GOT3 (cell line): ENCODE results near the gene UBE2J1.

Source experiments
- DNase-seq: peaks from one replicate; lab custom pipeline; 2025; ENCODE audit warnings: mixed read lengths; lab: John Stamatoyannopoulos, UW

Gene UBE2J1

GRCh38 chr6:89364586-89364985 is 12.1 kb upstream of the UBE2J1 start:
- DNase-seq = no peak

DNA sequence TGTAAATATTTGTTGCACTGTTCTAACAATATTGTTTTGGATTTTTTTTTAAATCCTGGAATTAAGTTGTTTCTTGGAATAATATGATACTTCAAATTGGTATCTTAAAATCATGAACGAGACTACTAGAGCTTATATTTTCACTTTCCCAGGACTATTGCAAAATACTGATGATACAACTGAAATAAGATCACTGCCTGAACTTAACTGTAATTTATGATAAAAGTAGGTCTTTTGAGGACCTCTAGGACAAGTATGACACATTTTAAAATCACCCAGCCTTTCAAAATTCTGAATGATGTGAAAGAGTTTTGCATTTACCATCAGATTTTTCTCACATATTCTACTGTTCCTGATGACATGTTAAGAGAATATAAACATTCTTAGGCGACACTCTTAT is 8.6 kb upstream of the UBE2J1 start:
- DNase-seq = no peak

GRCh38 chr6:89360415-89360999 is 8.0 kb upstream of the UBE2J1 start:
- DNase-seq = no peak

GRCh38 chr6:89359561-89359960 is 7.0 kb upstream of the UBE2J1 start:
- no peak for DNase-seq

GRCh38 chr6:89357390-89357789 is 4.9 kb upstream of the UBE2J1 start:
- DNase-seq = no peak

DNA sequence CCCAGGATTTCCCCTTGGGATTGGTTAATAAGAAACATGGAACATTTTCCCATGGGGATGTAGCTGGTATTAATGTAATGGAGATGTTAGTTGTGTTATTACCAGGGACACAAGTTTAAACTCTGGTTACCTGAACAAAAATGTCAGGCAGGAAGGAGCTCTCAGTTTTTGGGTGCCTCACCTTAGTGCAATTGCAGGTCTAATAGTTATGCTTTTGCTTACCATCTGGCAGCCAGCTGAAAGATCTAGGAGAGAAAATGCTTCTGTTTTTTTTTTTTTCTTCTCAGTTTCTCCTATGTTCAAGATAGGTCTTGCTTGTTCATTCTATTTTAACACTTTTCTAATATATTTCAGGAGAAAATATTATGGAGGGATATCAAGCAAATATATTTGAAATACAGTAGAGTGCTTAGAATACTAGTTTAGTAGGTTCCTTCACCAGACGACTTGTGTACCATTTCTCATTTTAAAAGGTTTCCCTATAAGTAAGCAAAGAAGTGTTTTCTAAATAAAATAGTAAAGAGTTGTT is 4.2 kb upstream of the UBE2J1 start:
- no peak for DNase-seq

DNA sequence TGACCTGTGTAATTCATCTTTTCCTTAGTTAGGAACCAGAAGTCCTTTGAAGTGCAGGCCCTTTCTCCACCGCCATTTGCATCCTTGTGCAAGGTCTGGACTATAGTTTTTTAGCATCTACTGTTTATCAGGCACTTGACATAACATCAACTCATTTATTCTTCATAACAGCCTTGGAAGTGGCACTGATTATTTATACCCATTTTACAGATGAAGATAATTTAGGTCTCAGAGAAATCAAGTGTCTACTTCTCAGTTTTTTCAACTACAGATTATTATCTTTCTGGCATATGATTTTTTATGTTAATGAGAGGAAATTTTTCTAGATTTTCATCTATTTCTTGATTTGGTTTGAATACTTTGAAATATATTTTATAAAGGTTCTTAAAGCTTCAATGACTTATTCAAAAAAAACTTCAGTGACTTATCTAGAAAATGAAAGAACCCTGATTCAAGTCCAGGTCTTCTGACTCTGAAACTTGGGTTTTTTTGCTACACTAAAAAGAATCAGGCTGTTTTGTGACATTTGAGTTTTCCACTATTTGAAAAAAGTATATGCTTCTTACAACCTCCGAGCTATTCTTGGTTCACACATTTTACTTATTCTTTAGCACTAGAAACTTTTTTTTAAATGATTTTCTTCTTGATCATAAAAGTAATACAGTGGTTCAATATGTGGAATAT is 3.1 kb upstream of the UBE2J1 start:
- DNase-seq = no peak

DNA sequence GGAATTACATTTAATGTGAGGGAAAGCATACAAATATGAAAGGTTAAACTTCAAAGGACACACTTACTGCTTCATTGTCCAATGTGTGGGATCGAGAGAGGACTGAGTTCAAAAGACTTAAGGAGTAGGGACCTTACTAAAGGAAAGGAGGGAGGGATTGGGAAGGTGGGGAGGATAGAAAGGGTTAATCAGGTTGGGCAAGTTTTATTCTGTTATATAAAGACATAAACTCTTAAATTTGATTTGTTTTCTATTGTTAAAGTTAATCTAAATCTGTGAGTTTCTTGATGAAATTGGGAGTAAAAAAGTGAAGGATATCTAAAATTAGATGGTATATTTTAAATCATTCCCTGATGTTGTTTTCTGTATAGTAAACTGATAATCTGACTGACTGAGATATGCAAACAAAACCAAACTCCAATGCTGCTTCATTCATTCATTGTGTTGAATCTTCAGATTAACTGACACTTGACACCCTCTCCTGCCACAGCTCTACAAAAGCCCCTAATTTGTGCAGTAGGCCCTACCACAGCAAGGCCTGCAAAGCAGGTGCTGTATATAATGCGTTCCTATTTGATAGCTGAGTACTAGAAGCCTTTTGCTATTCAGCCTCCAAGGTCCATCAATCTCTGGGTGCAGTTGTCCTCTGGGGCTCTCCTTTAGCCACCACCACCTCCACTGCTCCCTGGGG is 1.3 kb upstream of the UBE2J1 start:
- DNase-seq = no peak

GRCh38 chr6:89353118-89353556 is 615 bp upstream of the UBE2J1 start:
- no peak for DNase-seq

- no peak for DNase-seq
These were observed 748 bp downstream of the UBE2J1 start for GRCh38 chr6:89351671-89352277.

- DNase-seq = no peak
These were observed 2.1 kb downstream of the UBE2J1 start for GRCh38 chr6:89350281-89350966.

GRCh38 chr6:89348372-89348771 is 4.2 kb downstream of the UBE2J1 start:
- no peak for DNase-seq

DNA sequence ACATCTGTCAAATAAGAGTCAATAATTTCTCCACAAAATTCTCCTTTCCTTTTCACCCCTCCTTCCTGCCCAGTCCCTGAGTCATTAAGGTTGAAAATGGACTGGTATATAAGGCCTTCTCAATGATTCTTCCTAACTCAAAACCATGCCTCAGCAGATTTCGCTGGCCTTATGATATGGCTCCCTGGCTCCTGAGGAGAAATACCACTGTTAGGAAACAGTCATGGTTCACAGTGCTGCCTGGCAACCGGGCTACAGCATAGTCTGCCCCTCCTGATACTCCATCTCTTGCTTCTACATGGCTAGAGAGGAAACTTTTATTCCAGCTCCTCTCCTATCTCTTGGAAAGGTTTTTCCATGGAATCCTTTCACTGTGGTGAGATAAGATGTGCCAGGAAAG is 4.7 kb downstream of the UBE2J1 start:
- no peak for DNase-seq

GRCh38 chr6:89346433-89346832 is 6.1 kb downstream of the UBE2J1 start:
- no peak for DNase-seq

- no peak for DNase-seq
These were observed 13.0 kb downstream of the UBE2J1 start for GRCh38 chr6:89339565-89339964.

DNA sequence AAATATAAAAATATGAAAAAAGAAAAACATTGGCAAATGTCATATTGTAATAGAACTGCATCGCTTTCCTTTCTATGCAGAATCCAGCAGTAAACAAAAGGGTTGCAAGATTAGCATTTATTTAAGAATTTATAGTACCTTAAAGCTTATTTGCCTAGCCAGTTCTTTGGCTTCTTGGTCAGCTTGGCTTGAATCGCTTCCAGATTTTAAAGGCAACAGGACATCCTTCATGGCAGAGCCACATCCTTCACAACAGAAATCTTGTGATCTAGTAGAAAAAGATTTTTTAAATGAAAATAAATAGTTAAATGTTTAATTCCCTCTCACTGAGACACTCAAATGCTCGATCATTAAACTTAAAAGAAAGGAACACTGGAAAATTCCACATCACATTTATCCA is 17.4 kb downstream of the UBE2J1 start:
- DNase-seq = no peak

- DNase-seq = no peak
These were observed 21.6 kb downstream of the UBE2J1 start for GRCh38 chr6:89330910-89331309.

DNA sequence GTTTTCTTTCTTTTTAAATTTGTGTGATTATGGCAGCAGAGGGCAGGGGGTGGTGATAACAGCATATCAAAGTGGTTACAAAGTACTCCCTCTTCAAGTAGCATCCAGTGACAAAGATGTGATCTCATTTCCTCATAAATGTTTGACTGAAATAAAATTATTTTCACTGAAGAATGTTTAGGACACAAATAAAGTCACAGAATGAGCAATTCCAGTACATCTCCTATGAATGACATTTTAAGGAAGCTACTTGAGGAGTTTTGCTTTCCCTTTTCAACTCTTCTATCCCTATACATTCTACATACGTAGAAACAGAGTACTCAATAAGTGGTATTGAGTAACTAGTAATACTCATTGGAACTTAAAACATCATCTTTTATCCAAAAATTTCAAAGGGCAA is 23.5 kb downstream of the UBE2J1 start:
- no peak for DNase-seq

DNA sequence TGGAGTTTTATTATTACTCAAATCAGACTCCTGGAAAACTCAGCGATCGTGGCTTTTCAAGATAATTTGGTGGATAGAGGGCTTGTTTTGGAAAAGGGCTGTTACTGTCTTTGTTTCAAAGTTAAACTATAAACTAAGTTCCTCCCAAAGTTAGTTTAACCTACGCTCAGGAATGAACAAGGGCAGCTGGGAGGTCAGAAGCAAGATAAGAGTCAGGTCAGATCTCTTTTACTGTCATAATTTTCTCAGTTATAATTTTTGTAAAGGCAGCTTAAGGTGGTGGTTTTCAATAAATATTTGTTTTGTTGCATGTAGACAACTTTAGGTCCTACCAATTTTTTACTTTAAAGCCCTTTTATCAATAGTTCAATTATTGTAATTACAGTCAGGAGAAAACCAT is 28.2 kb downstream of the UBE2J1 start:
- DNase-seq = no peak

- DNase-seq = no peak
These were observed 29.0 kb downstream of the UBE2J1 start for GRCh38 chr6:89323511-89323971.

DNA sequence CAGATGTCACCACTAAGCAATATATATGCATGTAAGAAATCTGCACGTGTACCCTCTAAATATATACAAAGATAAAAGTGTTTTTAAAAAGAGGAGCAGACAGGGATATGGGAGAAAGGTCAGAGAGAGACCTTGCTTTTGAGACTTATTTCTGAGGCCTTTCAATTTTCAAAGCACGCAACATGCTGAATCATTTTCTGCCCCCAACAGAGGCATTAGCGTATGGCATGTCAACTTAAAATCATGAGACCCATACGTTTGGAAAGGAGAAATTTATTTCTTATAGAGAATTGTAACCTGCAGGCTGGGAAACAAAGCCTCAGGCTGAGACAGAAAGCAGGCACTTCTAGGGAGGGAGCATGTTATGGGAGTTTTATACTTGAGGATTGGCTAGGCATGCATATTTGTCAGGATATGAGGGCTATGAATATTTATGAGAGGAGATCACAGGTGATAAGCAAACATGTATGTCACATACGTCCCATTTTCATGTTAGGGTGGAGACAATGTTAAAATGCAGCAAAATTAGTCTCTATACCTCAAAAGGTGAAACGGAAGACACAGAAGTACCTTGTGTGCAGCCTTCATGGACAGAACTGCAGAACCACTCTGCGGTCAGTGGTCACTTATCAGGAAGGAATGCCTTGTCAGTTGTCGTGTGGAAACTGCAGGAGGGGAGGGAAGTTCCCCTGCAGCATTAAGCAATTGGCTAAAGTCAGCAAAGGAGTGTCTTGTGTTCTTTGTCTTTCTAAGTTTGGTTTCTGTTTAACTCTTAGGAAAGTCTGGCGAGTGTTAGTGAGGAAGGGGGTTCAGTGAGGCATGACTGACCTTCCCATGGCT is 31.2 kb downstream of the UBE2J1 start:
- DNase-seq = no peak
